Pericardium fibroblast (primary cell): ENCODE measurements around the gene PTPRN. TPM values are rescaled to one million over a fixed set of nuclear protein-coding genes. Genes with fewer than 3 reads are reported as not detected.

Experiments
- total RNA-seq: library from RNA; depleted of rRNA; stranded (reverse); fragments of >200 nt; gene quantifications from 2 replicates; pipeline ENCODE4 v1.2.3, GENCODE V29; 2015

The PTPRN gene
- 4.6 and 6.0 TPM in 2 replicates for total RNA-seq

GRCh38 chr2:219309278-219309677, at the start of gene PTPRN:
PTPRN (minus strand) TSS chr2:219309401; CDS start chr2:219309332, 69 bp downstream.

DNA sequence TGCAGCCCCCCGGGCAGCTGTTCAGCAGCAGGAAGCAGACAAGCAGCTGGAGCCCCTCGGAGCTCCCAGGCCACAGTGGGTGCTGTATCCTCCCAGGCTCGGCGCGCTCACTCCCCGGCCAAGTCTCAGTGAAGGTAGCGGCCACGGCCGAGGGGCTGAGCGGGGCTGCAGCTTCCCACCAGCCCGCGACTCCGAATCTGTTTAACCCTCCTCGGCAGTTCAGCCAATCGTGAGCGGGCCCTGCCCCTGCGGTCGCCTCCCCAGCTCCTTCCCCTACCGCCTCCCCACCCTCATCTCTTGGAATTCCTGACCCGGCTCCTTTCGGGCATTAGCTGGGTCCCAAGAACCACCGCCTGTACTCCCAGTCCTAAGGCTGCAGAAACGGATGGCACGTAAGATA, 23.3 kb upstream of the PTPRN start, which contains the start of gene RESP18:
RESP18 (minus strand) TSS at position 203 of the 400 bp plus-strand sequence.

DNA sequence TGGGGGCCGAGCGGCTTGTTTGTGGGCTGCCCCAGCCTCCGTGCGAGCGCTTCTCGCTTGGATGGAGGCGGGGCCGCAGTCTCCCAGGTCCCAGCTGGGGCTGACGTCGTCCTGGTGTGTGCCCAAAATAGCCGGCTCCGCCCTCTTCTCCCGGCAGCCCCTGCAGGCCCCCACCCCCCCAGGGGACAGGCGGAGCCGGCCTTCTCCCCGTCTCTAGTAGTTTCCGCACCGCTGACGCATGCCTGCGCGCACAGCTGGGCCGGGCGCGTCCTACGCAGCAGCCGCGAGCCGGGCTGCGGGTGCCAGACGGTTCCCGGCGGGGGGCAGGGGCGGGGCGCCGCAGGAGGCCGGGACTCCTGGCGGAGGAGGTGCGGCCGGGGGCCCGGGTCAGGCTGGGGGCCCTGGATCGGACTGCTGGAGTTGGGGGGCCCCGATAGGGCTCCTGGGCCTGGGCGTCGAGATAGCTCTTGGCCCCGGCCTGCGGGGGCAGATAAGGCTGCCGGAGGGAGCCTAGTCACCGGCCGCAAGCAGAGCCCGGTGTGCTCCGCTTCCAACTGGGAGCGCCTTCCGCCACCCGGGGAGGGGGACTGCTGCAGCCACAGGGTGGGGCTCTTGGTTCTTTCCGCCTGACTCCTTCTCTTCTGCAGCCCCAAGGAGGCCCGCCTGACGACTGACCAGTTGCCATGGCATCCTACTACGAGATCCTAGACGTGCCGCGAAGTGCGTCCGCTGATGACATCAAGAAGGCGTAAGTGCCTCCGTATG, 29.9 kb downstream of the PTPRN start, which contains the start of gene DNAJB2:
DNAJB2 (plus strand) TSS at position 216 of the 765 bp plus-strand sequence; CDS start at position 684, 468 bp downstream.

GRCh38 chr2:219253753-219254589, 55.2 kb downstream of the PTPRN start, which contains the start of gene TUBA4A:
TUBA4A (minus strand) TSS chr2:219253918; CDS start chr2:219253858, 60 bp downstream.

GRCh38 chr2:219252900-219253752, 56.1 kb downstream of the PTPRN start, which contains the start of gene TUBA4B:
TUBA4B (plus strand) TSS chr2:219253243; CDS start chr2:219253408, 165 bp downstream.

GRCh38 chr2:219245148-219245898, 63.9 kb downstream of the PTPRN start, which contains the start of the genes GLB1L and STK16:
GLB1L (minus strand) TSS chr2:219245444; CDS start chr2:219243573, 1,871 bp downstream.
STK16 (plus strand) TSS chr2:219245479; CDS start chr2:219246000, 521 bp downstream.

Other genes with a start within 250 kb of the PTPRN start
- 0.12 TPM in 1 of 2 replicates, not detected in the other for gene IHH, start 248.5 kb downstream of the PTPRN start, total RNA-seq
- 20.0 and 24.2 TPM in 2 replicates for gene NHEJ1, start 148.6 kb downstream of the PTPRN start, total RNA-seq
- gene SLC23A3, start 139.4 kb downstream of the PTPRN start, total RNA-seq: 0.09 and 0.12 TPM in 2 replicates
- gene CNPPD1, start 132.5 kb downstream of the PTPRN start, total RNA-seq: 20.2 and 24.2 TPM in 2 replicates
- 40.9 and 47.1 TPM in 2 replicates for gene RETREG2, start 131.1 kb downstream of the PTPRN start, total RNA-seq
- 26.0 and 28.9 TPM in 2 replicates for gene ZFAND2B, start 102.6 kb downstream of the PTPRN start, total RNA-seq
- gene ABCB6, start 90.4 kb downstream of the PTPRN start, total RNA-seq: 22.0 and 33.0 TPM in 2 replicates
- 50.3 and 60.6 TPM in 2 replicates for gene ATG9A, start 79.8 kb downstream of the PTPRN start, total RNA-seq
- 32.1 and 33.6 TPM in 2 replicates for gene ANKZF1, start 79.6 kb downstream of the PTPRN start, total RNA-seq
- gene GLB1L, start 64.0 kb downstream of the PTPRN start, total RNA-seq: 13.0 and 24.3 TPM in 2 replicates
- gene STK16, start 63.9 kb downstream of the PTPRN start, total RNA-seq: 12.2 and 13.4 TPM in 2 replicates
- not detected in 2 replicates for gene TUBA4B, start 56.2 kb downstream of the PTPRN start, total RNA-seq
- 2.0 and 6.0 TPM in 2 replicates for gene TUBA4A, start 55.5 kb downstream of the PTPRN start, total RNA-seq
- 31.4 and 35.7 TPM in 2 replicates for gene DNAJB2, start 30.0 kb downstream of the PTPRN start, total RNA-seq
- not detected in 2 replicates for gene RESP18, start 23.3 kb upstream of the PTPRN start, total RNA-seq
- gene DNPEP, start 78.5 kb upstream of the PTPRN start, total RNA-seq: 58.1 and 63.8 TPM in 2 replicates
- gene DES, start 109.0 kb upstream of the PTPRN start, total RNA-seq: 98.0 and 165 TPM in 2 replicates
- 22.5 and 32.4 TPM in 2 replicates for gene SPEG, start 125.4 kb upstream of the PTPRN start, total RNA-seq
- gene GMPPA, start 189.5 kb upstream of the PTPRN start, total RNA-seq: 34.4 and 70.1 TPM in 2 replicates
- 0.23 TPM in 1 of 2 replicates, not detected in the other for gene ASIC4, start 205.1 kb upstream of the PTPRN start, total RNA-seq
- gene CHPF, start 234.4 kb upstream of the PTPRN start, total RNA-seq: 371 and 527 TPM in 2 replicates
- gene TMEM198, start 234.6 kb upstream of the PTPRN start, total RNA-seq: 1.9 and 10.2 TPM in 2 replicates